GM21717 (cell line): Measurements from ENCODE around the gene ZNF121.

ENCODE experiments used
- ATAC-seq: cut with Tn5 transposase; IDR thresholded peaks from one replicate; pipeline ENCODE4 v1.9.1; 2021; ENCODE audit warnings: mild to moderate bottlenecking, moderate library complexity; ENCODE audit not compliant: unreplicated experiment

ZNF121 gene

GRCh38 chr19:9538183-9539058, 45.9 kb downstream of the ZNF121 start, which contains the start of gene ZNF426:
ZNF426 (minus strand) TSS chr19:9538645; CDS start chr19:9536232, 2,413 bp downstream.
- no peak for ATAC-seq

GRCh38 chr19:9535934-9536333, 48.4 kb downstream of the ZNF121 start:
- no peak for ATAC-seq

GRCh38 chr19:9531933-9532332, 52.4 kb downstream of the ZNF121 start:
- ATAC-seq, result no peak

GRCh38 chr19:9528757-9529336, 55.5 kb downstream of the ZNF121 start:
- ATAC-seq, result no peak

GRCh38 chr19:9523885-9524474, 60.3 kb downstream of the ZNF121 start:
- no peak for ATAC-seq
